T-helper 1 cell treated with Interleukin-12 subunit alpha and Interleukin-12 subunit beta and Interleukin-4 antibody, amounts not matched to agents 30 μg/mL and 1 μg/mL, for 36 hours (primary cell): ENCODE data around the gene DNAJC11.

ENCODE experiments used
- H3K27ac Mint-ChIP-seq: one replicate; pipeline ENCODE4 v1.8.0; 2021; ENCODE audit warnings: mild to moderate bottlenecking, mixed read lengths
- H3K27me3 Mint-ChIP-seq: one replicate; pipeline ENCODE4 v1.8.0; 2021; ENCODE audit warnings: low read depth, mixed read lengths
- H3K36me3 Mint-ChIP-seq: one replicate; pipeline ENCODE4 v1.8.0; 2021; ENCODE audit warnings: low read depth, mixed read lengths
- H3K4me1 Mint-ChIP-seq: one replicate; pipeline ENCODE4 v1.8.0; 2021; ENCODE audit warnings: low read depth, mixed read lengths
- H3K4me3 Mint-ChIP-seq: one replicate; pipeline ENCODE4 v1.8.0; 2021; ENCODE audit warnings: mild to moderate bottlenecking, moderate library complexity, mixed read lengths
- H3K9me3 Mint-ChIP-seq: one replicate; pipeline ENCODE4 v1.8.0; 2021; ENCODE audit warnings: mixed read lengths

DNAJC11 gene

GRCh38 chr1:6630027-6630426 lies 71.6 kb downstream of the DNAJC11 start:
- no peak overlapping the region for H3K27ac Mint-ChIP-seq
- H3K9me3 Mint-ChIP-seq: no peaks in the 10 kb centered on the region
- H3K36me3 Mint-ChIP-seq: peaks cover 28% of the 10 kb centered on the region
- peaks cover 14% of the 10 kb centered on the region for H3K4me1 Mint-ChIP-seq
- H3K27me3 Mint-ChIP-seq: no peaks in the 10 kb centered on the region
- no peak overlapping the region for H3K4me3 Mint-ChIP-seq

- Mint-ChIP-seq H3K4me1 (peaks cover 18% of the 10 kb centered on the region), H3K4me3 (no peak overlapping the region), H3K36me3 (peaks cover 27% of the 10 kb centered on the region)
Measured at GRCh38 chr1:6628971-6629479, 72.6 kb downstream of the DNAJC11 start.

GRCh38 chr1:6627841-6628545 lies 73.6 kb downstream of the DNAJC11 start:
- Mint-ChIP-seq H3K36me3 (peaks cover 26% of the 10 kb centered on the region), H3K9me3 (no peaks in the 10 kb centered on the region), H3K27ac (peak overlapping the region; percentile 38), H3K27me3 (no peaks in the 10 kb centered on the region), H3K4me1 (peaks cover 19% of the 10 kb centered on the region), H3K4me3 (peak overlapping the region; percentile 49)

More at GRCh38 chr1:6628971-6629479, 72.6 kb downstream of the DNAJC11 start:
- Mint-ChIP-seq H3K9me3 (no peaks in the 10 kb centered on the region), H3K27ac (no peak overlapping the region), H3K27me3 (no peaks in the 10 kb centered on the region)

GRCh38 chr1:6627031-6627430 lies 74.6 kb downstream of the DNAJC11 start:
- Mint-ChIP-seq H3K9me3 (no peaks in the 10 kb centered on the region), H3K4me3 (peak overlapping the region; percentile 95), H3K27me3 (no peaks in the 10 kb centered on the region), H3K4me1 (peaks cover 21% of the 10 kb centered on the region), H3K27ac (no peak overlapping the region), H3K36me3 (peaks cover 28% of the 10 kb centered on the region)

GRCh38 chr1:6625584-6626149 lies 75.9 kb downstream of the DNAJC11 start:
- H3K27ac Mint-ChIP-seq: peak overlapping the region; percentile 89
- peaks cover 21% of the 10 kb centered on the region for H3K4me1 Mint-ChIP-seq
- no peaks in the 10 kb centered on the region for H3K9me3 Mint-ChIP-seq
- no peaks in the 10 kb centered on the region for H3K27me3 Mint-ChIP-seq
- H3K4me3 Mint-ChIP-seq: peak overlapping the region; percentile 95
- H3K36me3 Mint-ChIP-seq: peaks cover 28% of the 10 kb centered on the region

- Mint-ChIP-seq H3K4me1 (peaks cover 21% of the 10 kb centered on the region), H3K36me3 (peaks cover 31% of the 10 kb centered on the region), H3K9me3 (no peaks in the 10 kb centered on the region), H3K27me3 (no peaks in the 10 kb centered on the region), H3K4me3 (peak within 1 kb of the TSS; percentile 95), H3K27ac (peak within 1 kb of the TSS; percentile 89)
Measured at GRCh38 chr1:6624710-6625583, 76.7 kb downstream of the DNAJC11 start, which contains the start of gene THAP3. Gene THAP3, plus strand, starts transcription at chr1:6624868. Its CDS starts 351 bp downstream, at chr1:6625219.

GRCh38 chr1:6623269-6623965 lies 78.2 kb downstream of the DNAJC11 start:
- peak overlapping the region; percentile 14 for H3K4me3 Mint-ChIP-seq
- peaks cover 21% of the 10 kb centered on the region for H3K4me1 Mint-ChIP-seq
- H3K36me3 Mint-ChIP-seq: peaks cover 26% of the 10 kb centered on the region
- H3K9me3 Mint-ChIP-seq: no peaks in the 10 kb centered on the region
- H3K27me3 Mint-ChIP-seq: no peaks in the 10 kb centered on the region
- H3K27ac Mint-ChIP-seq: peak overlapping the region; percentile 2

GRCh38 chr1:6622396-6623152 lies 79.0 kb downstream of the DNAJC11 start:
- H3K4me3 Mint-ChIP-seq: no peak overlapping the region
- peaks cover 17% of the 10 kb centered on the region for H3K4me1 Mint-ChIP-seq
- no peaks in the 10 kb centered on the region for H3K9me3 Mint-ChIP-seq
- no peak overlapping the region for H3K27ac Mint-ChIP-seq
- H3K36me3 Mint-ChIP-seq: peaks cover 22% of the 10 kb centered on the region
- H3K27me3 Mint-ChIP-seq: no peaks in the 10 kb centered on the region

- Mint-ChIP-seq H3K27ac (no peak overlapping the region), H3K9me3 (no peaks in the 10 kb centered on the region), H3K4me3 (no peak overlapping the region), H3K36me3 (peaks cover 22% of the 10 kb centered on the region), H3K27me3 (no peaks in the 10 kb centered on the region), H3K4me1 (peaks cover 15% of the 10 kb centered on the region)
Measured at GRCh38 chr1:6621429-6622391, 79.9 kb downstream of the DNAJC11 start.

- Mint-ChIP-seq H3K4me3 (no peak overlapping the region), H3K27ac (no peak overlapping the region), H3K4me1 (peaks cover 12% of the 10 kb centered on the region), H3K9me3 (no peaks in the 10 kb centered on the region), H3K27me3 (no peaks in the 10 kb centered on the region), H3K36me3 (peaks cover 20% of the 10 kb centered on the region)
Measured at GRCh38 chr1:6619045-6619444, 82.6 kb downstream of the DNAJC11 start.

- Mint-ChIP-seq H3K27me3 (no peaks in the 10 kb centered on the region), H3K36me3 (peaks cover 13% of the 10 kb centered on the region), H3K27ac (peak overlapping the region; percentile 64), H3K4me3 (peak overlapping the region; percentile 83), H3K4me1 (peaks cover 17% of the 10 kb centered on the region), H3K9me3 (no peaks in the 10 kb centered on the region)
Measured at GRCh38 chr1:6614929-6615785, 86.5 kb downstream of the DNAJC11 start.
